ENCODE data around the gene FUOM.

DNA sequence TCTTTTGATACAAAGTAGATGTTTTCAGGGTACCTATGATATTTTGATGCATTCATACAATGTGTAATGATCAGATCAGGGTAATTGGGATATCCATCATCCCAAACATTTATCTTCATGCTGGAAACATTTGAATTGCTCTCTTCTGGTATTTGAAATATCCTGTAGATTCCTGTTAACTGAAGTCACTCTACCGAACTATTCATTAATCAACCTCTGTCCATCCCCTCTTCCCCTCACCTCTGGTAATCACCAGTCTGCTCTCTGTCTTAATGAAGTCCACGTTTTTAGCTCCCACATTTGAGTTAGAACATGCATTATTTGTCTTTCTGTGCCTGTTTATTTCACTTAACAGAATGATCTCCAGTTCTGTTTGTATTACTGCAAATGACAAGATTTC lies 47.5 kb upstream of the FUOM start:
- TF ChIP-seq EGR1 (IDR thresholded peaks at IDR 0.05) = no peak
- no peak for TF ChIP-seq REST (IDR thresholded peaks at IDR 0.05; ENCODE audit: low read depth)
- TF ChIP-seq EP300 (IDR thresholded peaks at IDR 0.05; ENCODE audit: borderline replicate concordance) = no peak
- TF ChIP-seq NFIC (IDR thresholded peaks at IDR 0.05) = no peak
- no peak for TF ChIP-seq TCF12 (IDR thresholded peaks at IDR 0.05; ENCODE audit: low read depth)

All from Ishikawa (cell line).